ENCODE results near the gene CCDC88A. TPM values are rescaled to one million over a fixed set of nuclear protein-coding genes. Genes with fewer than 3 reads are reported as not detected.
"Not testable (repeated sequence)": the region's sequence is repeated elsewhere in the genome, so short reads cannot be mapped to it uniquely, and the experiment has no call there.

Gene CCDC88A
- total RNA-seq, 1 donor from 2014 or later, result 400 TPM

DNA sequence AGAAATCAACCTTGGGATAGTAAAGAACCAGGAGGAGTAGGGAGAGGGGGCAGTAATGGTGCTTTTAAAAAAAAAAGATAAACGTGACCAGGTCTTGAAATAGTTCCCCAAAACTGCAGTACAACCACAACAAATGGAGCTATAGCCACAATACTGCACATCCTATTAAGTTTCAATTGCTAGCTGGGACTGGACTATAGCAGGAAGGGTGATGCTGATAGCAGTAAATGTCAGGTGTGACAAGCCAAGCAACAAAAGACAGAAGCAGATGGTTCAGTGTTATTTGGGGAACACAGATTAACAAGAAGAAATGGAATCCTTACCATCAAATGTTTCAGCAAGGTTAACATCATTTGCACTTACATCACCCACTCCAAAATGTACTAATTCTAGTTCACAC lies 177.0 kb downstream of the CCDC88A start:
- Mint-ChIP-seq H3K4me1 (ENCODE audit: low read depth, unreplicated experiment) (no peaks in the 10 kb centered on the region), H3K9me3 (ENCODE audit: unreplicated experiment) (no peaks in the 10 kb centered on the region), H3K27ac (ENCODE audit: unreplicated experiment) (no peak overlapping the region), H3K4me3 (ENCODE audit: unreplicated experiment) (no peak overlapping the region), H3K36me3 (ENCODE audit: unreplicated experiment) (no peaks in the 10 kb centered on the region), H3K27me3 (ENCODE audit: unreplicated experiment) (no peaks in the 10 kb centered on the region)
- TF ChIP-seq CTCF (IDR thresholded peaks at IDR 0.05; ENCODE audit: partially characterized antibody, unreplicated experiment), result no peak
- DNase-seq, result no peak

- H3K4me1 Mint-ChIP-seq (ENCODE audit: low read depth, unreplicated experiment); H3K9me3 Mint-ChIP-seq (ENCODE audit: unreplicated experiment); H3K4me3 Mint-ChIP-seq (ENCODE audit: unreplicated experiment); DNase-seq; H3K27me3 Mint-ChIP-seq (ENCODE audit: unreplicated experiment); H3K27ac Mint-ChIP-seq (ENCODE audit: unreplicated experiment); H3K36me3 Mint-ChIP-seq (ENCODE audit: unreplicated experiment): not testable (repeated sequence)
Measured at GRCh38 chr2:55241582-55241981, 178.1 kb downstream of the CCDC88A start.

- Mint-ChIP-seq H3K27me3 (ENCODE audit: unreplicated experiment) (no peaks in the 10 kb centered on the region), H3K4me3 (ENCODE audit: unreplicated experiment) (no peak overlapping the region), H3K27ac (ENCODE audit: unreplicated experiment) (no peak overlapping the region), H3K36me3 (ENCODE audit: unreplicated experiment) (no peaks in the 10 kb centered on the region), H3K9me3 (ENCODE audit: unreplicated experiment) (no peaks in the 10 kb centered on the region), H3K4me1 (ENCODE audit: low read depth, unreplicated experiment) (no peaks in the 10 kb centered on the region)
- TF ChIP-seq CTCF (IDR thresholded peaks at IDR 0.05; ENCODE audit: partially characterized antibody, unreplicated experiment), result no peak
- DNase-seq, result no peak
Measured at GRCh38 chr2:55239656-55240222, 179.9 kb downstream of the CCDC88A start.

Other genes with a start within 250 kb of the CCDC88A start
- 19.8 TPM for gene CLHC1, start 187.6 kb downstream of the CCDC88A start, total RNA-seq (ENCODE audit: unreplicated experiment)
- 437 TPM for gene RPS27A, start 187.2 kb downstream of the CCDC88A start, total RNA-seq (ENCODE audit: unreplicated experiment)
- gene MTIF2, start 150.6 kb downstream of the CCDC88A start, total RNA-seq (ENCODE audit: unreplicated experiment), result 25.2 TPM
- 27.7 TPM for gene CFAP36, start 99.9 kb upstream of the CCDC88A start, total RNA-seq (ENCODE audit: unreplicated experiment)
- gene PPP4R3B, start 197.8 kb upstream of the CCDC88A start, total RNA-seq (ENCODE audit: unreplicated experiment), result 55.0 TPM